K562 (cell line): ENCODE measurements around the gene CEBPZ. TPM values are rescaled to one million over a fixed set of nuclear protein-coding genes. Genes with fewer than 3 reads are reported as not detected.

Source experiments
- ATAC-seq: fragments of 200-7000 bp; cut with Tn5 transposase; 3 replicates; pipeline ENCODE4 v1.9.1; 2020; ENCODE audit warnings: moderate library complexity
- BruUV-seq: library from RNA; stranded (reverse); fragments of 400-500 nt; replicated peaks from 2 replicates; lab custom pipeline; 2021; lab: Mats Ljungman, UMichigan
- CTCF ChIA-PET: fragments of 300-600 bp; formaldehyde crosslinking; extraction: SDS; loops from one replicate; lab custom pipeline; 2021; ENCODE audit warnings: low intra/inter-chr PET ratio; lab: Yijun Ruan, JAX
- POLR2A ChIA-PET: fragments of 300-600, 350-650 bp; sonication (Branson Sonifier 250); formaldehyde crosslinking; extraction: SDS; loops from one replicate; lab custom pipeline; 2021; ENCODE audit warnings: antibody characterized with exemption, inconsistent platforms; lab: Yijun Ruan, JAX
- DNase-seq, 4 experiments: peaks; one replicate each; pipeline versions ENCODE4 v3.0.0 to v3.0.0-alpha.2; 2011 to 2018; ENCODE audit warnings: low spot score in 3 of 4, mixed read lengths in 3 of 4; ENCODE audit errors: extremely low read depth in 1 of 4
- FAIRE-seq: peaks from 2 replicates; lab custom pipeline; 2011; peaks lifted over from hg19 to GRCh38; lab: Jason Lieb, UNC
- H2AFZ ChIP-seq: 2 replicates; pipeline ENCODE4 v1.6.0; 2011; ENCODE audit warnings: low read depth, low read length, control low read depth, inconsistent platforms
- H3K27ac ChIP-seq: fragments of 200-600 bp; 3 replicates; pipeline ENCODE4 v1.8.0; 2011; ENCODE audit warnings: low read depth, mild to moderate bottlenecking, control low read depth, inconsistent platforms, low read length, moderate library complexity, mixed read lengths; ENCODE audit errors: extremely low read depth
- H3K27me3 ChIP-seq, 2 experiments: fragments of 300-600 bp in 1 of 2; 2 replicates in 1 of 2; 3 replicates in 1 of 2; pipeline versions ENCODE4 v1.6.0 to v1.8.0; 2011; ENCODE audit warnings: inconsistent platforms in 2 of 2, low read length in 2 of 2, mild to moderate bottlenecking in 1 of 2, mixed read lengths in 1 of 2, moderate library complexity in 1 of 2; ENCODE audit not compliant: control insufficient read depth in 2 of 2, insufficient read depth in 2 of 2
- H3K36me3 ChIP-seq: fragments of 300-600 bp; 3 replicates; pipeline ENCODE4 v1.8.0; 2011; ENCODE audit warnings: mild to moderate bottlenecking, low read length, inconsistent platforms; ENCODE audit not compliant: control insufficient read depth, insufficient read depth
- H3K4me1 ChIP-seq, 2 experiments: fragments of 200-600 bp in 1 of 2; replicated peaks in 1 of 2; 2 replicates in 1 of 2; 3 replicates in 1 of 2; pipeline versions ENCODE4 v1.5.1 to v1.8.0; 2011; ENCODE audit warnings: inconsistent platforms in 2 of 2, low read length in 2 of 2, mild to moderate bottlenecking in 1 of 2, mixed read lengths in 1 of 2, moderate library complexity in 1 of 2; ENCODE audit not compliant: control insufficient read depth in 2 of 2, insufficient read depth in 2 of 2
- H3K4me2 ChIP-seq: 2 replicates; pipeline ENCODE4 v1.6.1; 2011; ENCODE audit warnings: low read length, control low read depth, inconsistent platforms, mixed read lengths; ENCODE audit not compliant: insufficient read depth
- H3K4me3 ChIP-seq: fragments of 200-600 bp; sonication (generic), shearing (Covaris generic); 2 replicates; pipeline ENCODE4 v1.5.1; 2016; ENCODE audit warnings: control low read depth, inconsistent platforms
- H3K79me2 ChIP-seq: fragments of 200-600 bp; 3 replicates; pipeline ENCODE4 v1.8.0; 2011; ENCODE audit warnings: low read length, inconsistent platforms; ENCODE audit not compliant: control insufficient read depth, insufficient read depth
- H3K9ac ChIP-seq, 2 experiments: 2 replicates each; pipeline versions ENCODE4 v1.6.0 to v1.6.1; 2011; ENCODE audit warnings: low read depth in 2 of 2, low read length in 2 of 2, control low read depth in 1 of 2, inconsistent platforms in 1 of 2, mild to moderate bottlenecking in 1 of 2, mixed read lengths in 1 of 2; ENCODE audit not compliant: insufficient read depth in 1 of 2
- H3K9me1 ChIP-seq: one replicate; pipeline ENCODE4 v1.6.0; 2011; ENCODE audit warnings: inconsistent platforms, mild to moderate bottlenecking, low read length, moderate library complexity; ENCODE audit not compliant: control insufficient read depth, insufficient read depth
- H3K9me3 ChIP-seq: replicated peaks from 2 replicates; pipeline ENCODE4 v1.5.1; 2011; ENCODE audit warnings: low read depth, low read length, inconsistent platforms; ENCODE audit not compliant: control insufficient read depth, insufficient read depth
- H4K20me1 ChIP-seq: replicated peaks from 2 replicates; pipeline ENCODE4 v1.6.1; 2011; ENCODE audit warnings: low read length, inconsistent platforms, mixed read lengths; ENCODE audit not compliant: control insufficient read depth, insufficient read depth
- ADNP ChIP-seq: fragments of 200-800 bp; sonication (Bioruptor generic); IDR thresholded peaks from 2 replicates; pipeline ENCODE4 v1.6.1; 2016; ENCODE audit warnings: missing genetic modification characterization, missing compliant biosample characterization
- ATF7 ChIP-seq: fragments of 450-650 bp; IDR thresholded peaks from 2 replicates; pipeline ENCODE4 v1.7.1; 2014; ENCODE audit warnings: mild to moderate bottlenecking, moderate library complexity
- FIP1L1 ChIP-seq: fragments of 200-400 bp; formaldehyde crosslinking; IDR thresholded peaks from 2 replicates; pipeline ENCODE4 v1.6.1; 2018; ENCODE audit warnings: mild to moderate bottlenecking, low read depth, low read length; ENCODE audit not compliant: poor library complexity, severe bottlenecking
- GABPB1 ChIP-seq: sonication (generic); formaldehyde crosslinking; IDR thresholded peaks from 2 replicates; pipeline ENCODE4 v1.8.0; 2022; ENCODE audit warnings: mild to moderate bottlenecking, missing genetic modification reagents
- PHTF2 ChIP-seq: fragments of 250-450 bp; sonication (Bioruptor Pico); IDR thresholded peaks from 2 replicates; pipeline ENCODE4 v1.5.0; 2021; ENCODE audit warnings: mild to moderate bottlenecking
- SMAD1 ChIP-seq: fragments of 150-350 bp; IDR thresholded peaks from 2 replicates; pipeline ENCODE4 v1.6.1; 2014; ENCODE audit warnings: low read length, low read depth; ENCODE audit not compliant: partially characterized antibody
- SMAD4 ChIP-seq: fragments of 250-450 bp; sonication (Bioruptor Pico); conservative IDR thresholded peaks from 2 replicates; pipeline ENCODE4 v1.8.0; 2021; ENCODE audit warnings: inconsistent platforms, mild to moderate bottlenecking, moderate library complexity
- SOX6 ChIP-seq: fragments of 450-650 bp; IDR thresholded peaks from 2 replicates; pipeline ENCODE4 v1.6.1; 2014; ENCODE audit warnings: mild to moderate bottlenecking
- ZBED1 ChIP-seq: IDR thresholded peaks from 2 replicates; pipeline ENCODE4 v1.6.1; 2014
- ZNF184 ChIP-seq: sonication (generic); formaldehyde crosslinking; IDR thresholded peaks from 2 replicates; pipeline ENCODE4 v1.5.0; 2020; ENCODE audit warnings: missing genetic modification reagents
- ZNF324 ChIP-seq: fragments of 250-450 bp; sonication (Bioruptor Pico); IDR thresholded peaks from 2 replicates; pipeline ENCODE4 v1.4.0; 2020; ENCODE audit warnings: mild to moderate bottlenecking
- WGBS: fragments of 100-300 bp; shearing (Covaris generic); methylation state at CpG from one replicate; pipeline ENCODE4 v1.1.6; 2016; ENCODE audit warnings: low coverage, mixed read lengths; ENCODE audit not compliant: insufficient coverage; ENCODE audit errors: missing lambda C conversion rate; 5-methylcytosine and 5-hydroxymethylcytosine counted together
- in situ Hi-C: fragments of 300-500 bp; cut with MboI; formaldehyde crosslinking; loops from 4 replicates; pipeline ENCODE4 v1.15.0; 2018; ENCODE audit warnings: inconsistent platforms, mixed read lengths
- intact Hi-C: fragments of 100-400 bp; cut with micrococcal nuclease; formaldehyde crosslinking; loops from 2 replicates; pipeline ENCODE4 v1.14.2; 2022
- polyA plus RNA-seq, 8 experiments: library from polyadenylated mRNA; depleted of rRNA in 4 of 8; stranded (reverse) in 5 of 8; unstranded in 3 of 8; fragments of >200 nt; fragmentation: Nextera tagmentation in 2 of 8; fragmentation: Illumina TruSeq in 1 of 8; extraction: Ambion mirVana in 2 of 8; extraction: Trizol in 1 of 8; gene quantifications; 2 replicates each; pipeline versions ENCODE4 v1.2.1 to v1.2.3, GENCODE V29; 2011 to 2014; ENCODE audit warnings: inconsistent platforms in 1 of 8, missing spikeins in 1 of 8
- total RNA-seq, 7 experiments: library from RNA; depleted of rRNA in 6 of 7; stranded (reverse); fragments of >200 nt in 6 of 7; fragmentation: Illumina TruSeq in 2 of 7; extraction: Trizol in 2 of 7; gene quantifications; 2 replicates each; pipeline versions ENCODE4 v1.2.1 to v1.2.3, GENCODE V29; 2011 to 2021; ENCODE audit warnings: low replicate concordance in 1 of 7
- TF ChIP-seq, protein P1 (sequence below): sonication (generic); formaldehyde crosslinking; IDR thresholded peaks from 2 replicates; pipeline ENCODE4 v1.8.0; 2023; ENCODE audit warnings: mild to moderate bottlenecking, missing genetic modification reagents
- TF ChIP-seq, protein P2 (sequence below): sonication (generic); formaldehyde crosslinking; IDR thresholded peaks from 2 replicates; pipeline ENCODE4 v1.8.1; 2023; ENCODE audit warnings: missing genetic modification reagents, mild to moderate bottlenecking, borderline replicate concordance

CEBPZ gene
- total and polyA plus RNA-seq, 9 of the 15 experiments (the other 6 are each of a cell fraction or from before 2014, with no cell fraction given) = 49.7 to 160 (median 82.8) TPM

DNA sequence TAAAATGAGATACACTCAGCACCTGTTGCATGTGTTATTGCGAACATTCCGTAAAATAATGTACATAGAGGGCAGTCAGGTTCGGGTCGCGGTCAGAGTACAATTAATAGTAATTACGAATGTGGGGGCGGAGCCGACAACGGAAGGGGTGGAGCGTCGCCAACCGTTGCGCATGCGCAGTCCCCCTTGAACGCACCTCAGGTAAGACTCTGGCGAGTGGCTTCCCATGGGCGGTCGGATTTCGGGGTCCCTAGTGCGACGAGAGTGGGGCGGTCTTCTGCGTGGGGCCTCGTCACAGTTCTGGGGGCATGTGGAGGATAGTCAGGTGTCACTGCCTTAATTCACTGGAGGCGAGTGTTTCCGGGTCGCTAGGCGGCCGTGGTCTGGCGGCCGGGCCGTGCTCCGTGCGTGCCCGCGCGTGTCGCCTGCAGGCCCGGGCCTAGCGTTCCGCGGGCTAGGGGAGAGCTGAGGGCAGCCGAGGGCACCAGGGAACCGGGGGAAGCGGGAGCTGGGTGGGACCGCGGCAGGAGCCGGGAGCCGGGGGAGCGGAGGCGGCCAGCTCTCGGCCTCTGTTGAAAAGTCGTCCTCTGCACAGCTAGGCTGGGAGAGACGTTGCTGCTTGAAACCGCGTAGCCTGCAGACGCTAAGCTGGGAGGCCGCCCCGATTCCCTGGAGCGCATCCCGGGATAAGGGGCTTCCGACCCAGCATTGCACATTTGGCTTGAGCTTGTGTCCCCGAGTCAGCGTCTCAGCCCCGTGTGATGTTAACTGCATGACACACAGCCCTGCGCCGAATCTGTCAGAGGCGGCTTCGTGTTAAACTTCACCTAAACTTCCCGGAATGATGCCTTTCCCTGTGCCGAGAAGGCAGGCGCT is 34.8 kb downstream of the CEBPZ start, which contains the start of gene CEBPZOS:
Gene CEBPZOS (plus strand): TSS at position 177 of the 876 bp plus-strand sequence. CDS start 3,209 bp downstream, outside the sequence.
- in situ Hi-C loops = no loop called here
- no peaks in the 10 kb centered on the region for H4K20me1 ChIP-seq
- no TSS peak for BruUV-seq
- no peaks in the 10 kb centered on the region for H3K9me1 ChIP-seq
- peak within 1 kb of the TSS; percentile 74 to 99 for H3K9ac ChIP-seq
- peak within 1 kb of the TSS; percentile 85 for H3K4me2 ChIP-seq
- no peaks in the 10 kb centered on the region for H3K27me3 ChIP-seq
- H3K9me3 ChIP-seq = peaks cover 3% of the 10 kb centered on the region; the same call in 1 of the 2 replicates
- ChIA-PET POLR2A (interaction anchor here (0.6 to 1.1 kb wide), 5 partner anchors 15 to 1405 kb away, joined by 3 to 4 read pairs (median 3); partner anchors contain the start of gene STRN), CTCF (no interaction called here)
- peaks cover 3 to 16% of the 10 kb centered on the region in 2 experiments; a peak in 3 of 5 replicates for H3K4me1 ChIP-seq
- 1% methylated on average over 65 of the region's 72 CpGs for WGBS
- peak; percentile 86 for ATAC-seq
- FAIRE-seq = peak; percentile 87
- intact Hi-C loops = no loop called here
- peak within 1 kb of the TSS; percentile 98 for H2AFZ ChIP-seq
- DNase-seq = peak; percentile 87 to 95 (median 94)
- H3K79me2 ChIP-seq = peaks cover 45% of the 10 kb centered on the region
- peak within 1 kb of the TSS; percentile 61 for H3K4me3 ChIP-seq
- peaks cover 29% of the 10 kb centered on the region; the same call in 2 of the 3 replicates for H3K36me3 ChIP-seq
- peak within 1 kb of the TSS; percentile 84 for H3K27ac ChIP-seq
- TF ChIP-seq FIP1L1 (peak; percentile 80), SMAD4 (CRISPR knock-in tag) (peak; percentile 30), ATF7 (peak; percentile 55; the same call in 1 of the 2 replicates), SMAD1 (no peak), ZNF184 (CRISPR knock-in tag) (no peak), ADNP (tag) (no peak), ZNF324 (no peak), GABPB1 (CRISPR knock-in tag) (peak; percentile 90), SOX6 (peak; percentile 17; the same call in 1 of the 2 replicates), PHTF2 (CRISPR knock-in tag) (no peak), ZBED1 (0 out of 2 replicates have a peak, but pooled peaks have one; percentile 31)
- TF ChIP-seq, protein P1, sequence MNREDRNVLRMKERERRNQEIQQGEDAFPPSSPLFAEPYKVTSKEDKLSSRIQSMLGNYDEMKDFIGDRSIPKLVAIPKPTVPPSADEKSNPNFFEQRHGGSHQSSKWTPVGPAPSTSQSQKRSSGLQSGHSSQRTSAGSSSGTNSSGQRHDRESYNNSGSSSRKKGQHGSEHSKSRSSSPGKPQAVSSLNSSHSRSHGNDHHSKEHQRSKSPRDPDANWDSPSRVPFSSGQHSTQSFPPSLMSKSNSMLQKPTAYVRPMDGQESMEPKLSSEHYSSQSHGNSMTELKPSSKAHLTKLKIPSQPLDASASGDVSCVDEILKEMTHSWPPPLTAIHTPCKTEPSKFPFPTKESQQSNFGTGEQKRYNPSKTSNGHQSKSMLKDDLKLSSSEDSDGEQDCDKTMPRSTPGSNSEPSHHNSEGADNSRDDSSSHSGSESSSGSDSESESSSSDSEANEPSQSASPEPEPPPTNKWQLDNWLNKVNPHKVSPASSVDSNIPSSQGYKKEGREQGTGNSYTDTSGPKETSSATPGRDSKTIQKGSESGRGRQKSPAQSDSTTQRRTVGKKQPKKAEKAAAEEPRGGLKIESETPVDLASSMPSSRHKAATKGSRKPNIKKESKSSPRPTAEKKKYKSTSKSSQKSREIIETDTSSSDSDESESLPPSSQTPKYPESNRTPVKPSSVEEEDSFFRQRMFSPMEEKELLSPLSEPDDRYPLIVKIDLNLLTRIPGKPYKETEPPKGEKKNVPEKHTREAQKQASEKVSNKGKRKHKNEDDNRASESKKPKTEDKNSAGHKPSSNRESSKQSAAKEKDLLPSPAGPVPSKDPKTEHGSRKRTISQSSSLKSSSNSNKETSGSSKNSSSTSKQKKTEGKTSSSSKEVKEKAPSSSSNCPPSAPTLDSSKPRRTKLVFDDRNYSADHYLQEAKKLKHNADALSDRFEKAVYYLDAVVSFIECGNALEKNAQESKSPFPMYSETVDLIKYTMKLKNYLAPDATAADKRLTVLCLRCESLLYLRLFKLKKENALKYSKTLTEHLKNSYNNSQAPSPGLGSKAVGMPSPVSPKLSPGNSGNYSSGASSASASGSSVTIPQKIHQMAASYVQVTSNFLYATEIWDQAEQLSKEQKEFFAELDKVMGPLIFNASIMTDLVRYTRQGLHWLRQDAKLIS (CRISPR knock-in tag) = 0 out of 2 replicates have a peak, but pooled peaks have one; percentile 45
- TF ChIP-seq, protein P2, sequence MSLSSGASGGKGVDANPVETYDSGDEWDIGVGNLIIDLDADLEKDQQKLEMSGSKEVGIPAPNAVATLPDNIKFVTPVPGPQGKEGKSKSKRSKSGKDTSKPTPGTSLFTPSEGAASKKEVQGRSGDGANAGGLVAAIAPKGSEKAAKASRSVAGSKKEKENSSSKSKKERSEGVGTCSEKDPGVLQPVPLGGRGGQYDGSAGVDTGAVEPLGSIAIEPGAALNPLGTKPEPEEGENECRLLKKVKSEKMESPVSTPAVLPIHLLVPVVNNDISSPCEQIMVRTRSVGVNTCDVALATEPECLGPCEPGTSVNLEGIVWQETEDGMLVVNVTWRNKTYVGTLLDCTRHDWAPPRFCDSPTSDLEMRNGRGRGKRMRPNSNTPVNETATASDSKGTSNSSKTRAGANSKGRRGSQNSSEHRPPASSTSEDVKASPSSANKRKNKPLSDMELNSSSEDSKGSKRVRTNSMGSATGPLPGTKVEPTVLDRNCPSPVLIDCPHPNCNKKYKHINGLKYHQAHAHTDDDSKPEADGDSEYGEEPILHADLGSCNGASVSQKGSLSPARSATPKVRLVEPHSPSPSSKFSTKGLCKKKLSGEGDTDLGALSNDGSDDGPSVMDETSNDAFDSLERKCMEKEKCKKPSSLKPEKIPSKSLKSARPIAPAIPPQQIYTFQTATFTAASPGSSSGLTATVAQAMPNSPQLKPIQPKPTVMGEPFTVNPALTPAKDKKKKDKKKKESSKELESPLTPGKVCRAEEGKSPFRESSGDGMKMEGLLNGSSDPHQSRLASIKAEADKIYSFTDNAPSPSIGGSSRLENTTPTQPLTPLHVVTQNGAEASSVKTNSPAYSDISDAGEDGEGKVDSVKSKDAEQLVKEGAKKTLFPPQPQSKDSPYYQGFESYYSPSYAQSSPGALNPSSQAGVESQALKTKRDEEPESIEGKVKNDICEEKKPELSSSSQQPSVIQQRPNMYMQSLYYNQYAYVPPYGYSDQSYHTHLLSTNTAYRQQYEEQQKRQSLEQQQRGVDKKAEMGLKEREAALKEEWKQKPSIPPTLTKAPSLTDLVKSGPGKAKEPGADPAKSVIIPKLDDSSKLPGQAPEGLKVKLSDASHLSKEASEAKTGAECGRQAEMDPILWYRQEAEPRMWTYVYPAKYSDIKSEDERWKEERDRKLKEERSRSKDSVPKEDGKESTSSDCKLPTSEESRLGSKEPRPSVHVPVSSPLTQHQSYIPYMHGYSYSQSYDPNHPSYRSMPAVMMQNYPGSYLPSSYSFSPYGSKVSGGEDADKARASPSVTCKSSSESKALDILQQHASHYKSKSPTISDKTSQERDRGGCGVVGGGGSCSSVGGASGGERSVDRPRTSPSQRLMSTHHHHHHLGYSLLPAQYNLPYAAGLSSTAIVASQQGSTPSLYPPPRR = peak; percentile 73; the same call in 1 of the 2 replicates
